Parathyroid adenoma (tissue), 2 donors: Measurements from ENCODE around the gene EXOC4.

ENCODE experiments used
- H2AFZ ChIP-seq: fragments of 300-600 bp; sonication (generic); one replicate; pipeline ENCODE4 v1.7.0; 2017; ENCODE audit warnings: antibody characterized with exemption, mild to moderate bottlenecking
- H3K27ac ChIP-seq: fragments of 300-600 bp; sonication (generic); one replicate; pipeline ENCODE4 v1.7.0; 2017
- H3K27me3 ChIP-seq: fragments of 300-600 bp; sonication (generic); one replicate; pipeline ENCODE4 v1.7.0; 2017; ENCODE audit warnings: low read length; ENCODE audit not compliant: control insufficient read depth, insufficient read depth
- H3K36me3 ChIP-seq: fragments of 300-600 bp; sonication (generic); one replicate; pipeline ENCODE4 v1.7.0; 2017; ENCODE audit warnings: low read length; ENCODE audit not compliant: control insufficient read depth, insufficient read depth
- H3K4me1 ChIP-seq: fragments of 300-600 bp; sonication (generic); one replicate; pipeline ENCODE4 v1.7.0; 2017; ENCODE audit warnings: control low read depth
- H3K4me2 ChIP-seq: fragments of 300-600 bp; sonication (generic); one replicate; pipeline ENCODE4 v1.7.0; 2017; ENCODE audit warnings: low read length
- H3K4me3 ChIP-seq: fragments of 300-600 bp; sonication (generic); one replicate; pipeline ENCODE4 v1.7.0; 2017; ENCODE audit warnings: low read depth, low read length
- H3K79me2 ChIP-seq: fragments of 300-600 bp; sonication (generic); one replicate; pipeline ENCODE4 v1.7.0; 2017; ENCODE audit warnings: control low read depth
- H3K9ac ChIP-seq: fragments of 300-600 bp; sonication (generic); one replicate; pipeline ENCODE4 v1.7.0; 2017; ENCODE audit warnings: mild to moderate bottlenecking
- H3K9me3 ChIP-seq: fragments of 300-600 bp; sonication (generic); one replicate; pipeline ENCODE4 v1.7.0; 2017; ENCODE audit warnings: low read length; ENCODE audit not compliant: control insufficient read depth
- TF ChIP-seq, protein P1 (sequence below): fragments of 300-600 bp; sonication (generic); IDR thresholded peaks from one replicate; pipeline ENCODE4 v1.7.0; 2017; ENCODE audit warnings: antibody characterized with exemption, mild to moderate bottlenecking
- donor health status: primary hyperparathyroidism.

EXOC4 gene

DNA sequence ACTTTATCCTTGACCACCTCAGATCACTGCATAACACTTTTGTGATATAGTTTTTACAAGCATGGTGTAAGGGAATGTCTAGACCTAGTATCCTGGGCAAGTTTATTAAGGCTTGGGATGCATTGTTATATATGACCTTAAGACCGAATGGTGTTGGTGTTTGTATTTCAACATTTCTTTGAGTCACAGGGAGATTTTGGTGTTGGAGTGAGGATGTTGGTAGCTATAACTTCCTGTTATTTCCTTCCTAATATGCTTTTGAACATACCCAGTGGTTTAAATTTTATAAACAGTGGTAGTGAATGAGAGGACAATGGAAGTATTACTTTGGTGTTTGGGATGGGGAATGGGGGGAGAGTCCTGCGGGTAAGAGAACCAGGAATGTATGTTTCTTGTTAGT lies 2.6 kb downstream of the EXOC4 start:
- H3K9ac ChIP-seq, result no peak overlapping the region
- no peaks in the 10 kb centered on the region for H3K4me1 ChIP-seq
- no peak overlapping the region for H2AFZ ChIP-seq
- H3K27me3 ChIP-seq, result no peaks in the 10 kb centered on the region
- H3K27ac ChIP-seq, result no peak overlapping the region
- no peak overlapping the region for H3K4me3 ChIP-seq
- H3K9me3 ChIP-seq, result no peaks in the 10 kb centered on the region
- no peak overlapping the region for H3K4me2 ChIP-seq
- TF ChIP-seq, protein P1, sequence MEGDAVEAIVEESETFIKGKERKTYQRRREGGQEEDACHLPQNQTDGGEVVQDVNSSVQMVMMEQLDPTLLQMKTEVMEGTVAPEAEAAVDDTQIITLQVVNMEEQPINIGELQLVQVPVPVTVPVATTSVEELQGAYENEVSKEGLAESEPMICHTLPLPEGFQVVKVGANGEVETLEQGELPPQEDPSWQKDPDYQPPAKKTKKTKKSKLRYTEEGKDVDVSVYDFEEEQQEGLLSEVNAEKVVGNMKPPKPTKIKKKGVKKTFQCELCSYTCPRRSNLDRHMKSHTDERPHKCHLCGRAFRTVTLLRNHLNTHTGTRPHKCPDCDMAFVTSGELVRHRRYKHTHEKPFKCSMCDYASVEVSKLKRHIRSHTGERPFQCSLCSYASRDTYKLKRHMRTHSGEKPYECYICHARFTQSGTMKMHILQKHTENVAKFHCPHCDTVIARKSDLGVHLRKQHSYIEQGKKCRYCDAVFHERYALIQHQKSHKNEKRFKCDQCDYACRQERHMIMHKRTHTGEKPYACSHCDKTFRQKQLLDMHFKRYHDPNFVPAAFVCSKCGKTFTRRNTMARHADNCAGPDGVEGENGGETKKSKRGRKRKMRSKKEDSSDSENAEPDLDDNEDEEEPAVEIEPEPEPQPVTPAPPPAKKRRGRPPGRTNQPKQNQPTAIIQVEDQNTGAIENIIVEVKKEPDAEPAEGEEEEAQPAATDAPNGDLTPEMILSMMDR, result no peak
- peaks cover 41% of the 10 kb centered on the region for H3K79me2 ChIP-seq
- H3K36me3 ChIP-seq, result no peaks in the 10 kb centered on the region

- H3K4me3 ChIP-seq, result no peak overlapping the region
- peaks cover 47% of the 10 kb centered on the region for H3K79me2 ChIP-seq
- no peak overlapping the region for H3K9ac ChIP-seq
- no peaks in the 10 kb centered on the region for H3K9me3 ChIP-seq
- no peaks in the 10 kb centered on the region for H3K36me3 ChIP-seq
- no peak overlapping the region for H3K27ac ChIP-seq
- no peaks in the 10 kb centered on the region for H3K27me3 ChIP-seq
- no peak overlapping the region for H2AFZ ChIP-seq
- no peaks in the 10 kb centered on the region for H3K4me1 ChIP-seq
- H3K4me2 ChIP-seq, result no peak overlapping the region
- TF ChIP-seq, protein P1, result no peak
Measured at GRCh38 chr7:133258174-133258573, 5.3 kb downstream of the EXOC4 start.

DNA sequence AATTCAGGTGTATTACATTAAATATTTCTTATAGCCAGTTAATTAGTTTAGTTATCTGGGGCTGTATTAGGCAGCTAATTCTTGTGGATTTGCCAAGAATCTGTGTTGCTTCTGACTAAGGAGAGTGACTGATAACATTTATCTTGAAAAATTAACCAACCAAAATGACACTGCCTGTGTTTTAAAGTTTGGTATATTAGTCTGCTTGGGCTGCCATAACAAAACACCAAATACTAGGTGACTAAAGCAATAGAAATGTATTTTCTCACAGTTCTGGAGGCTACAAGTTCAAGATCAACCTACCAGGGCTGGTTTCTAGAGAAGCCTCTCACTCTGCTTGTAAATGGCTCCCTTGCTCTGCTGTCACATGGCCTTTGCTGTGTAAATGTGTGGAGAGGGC lies 12.9 kb downstream of the EXOC4 start:
- H3K27ac ChIP-seq, result no peak overlapping the region

DNA sequence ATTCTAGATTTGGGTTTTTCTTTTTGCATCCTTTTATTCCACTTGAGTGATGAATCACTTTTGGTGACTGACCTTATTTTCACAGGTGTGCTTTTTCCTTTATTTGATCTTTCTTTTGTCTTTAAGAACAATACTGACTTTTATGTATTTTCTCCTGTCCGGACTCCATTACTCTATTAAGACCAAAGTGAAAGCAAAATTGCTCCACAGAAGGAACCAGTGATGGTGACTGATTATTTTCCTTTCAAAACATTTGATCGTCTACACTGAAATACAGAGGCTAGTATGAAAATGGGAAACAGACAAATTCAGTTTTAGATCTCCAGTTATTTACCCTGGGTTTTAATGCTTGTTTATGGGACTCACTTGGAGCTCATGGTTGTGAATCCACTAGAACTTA lies 15.5 kb downstream of the EXOC4 start:
- TF ChIP-seq, protein P1, result no peak
- H3K36me3 ChIP-seq, result no peaks in the 10 kb centered on the region
- H3K4me1 ChIP-seq, result no peaks in the 10 kb centered on the region
- H3K79me2 ChIP-seq, result peaks cover 9% of the 10 kb centered on the region
- no peak overlapping the region for H3K9ac ChIP-seq
- H3K4me2 ChIP-seq, result no peak overlapping the region
- H2AFZ ChIP-seq, result no peak overlapping the region
- no peaks in the 10 kb centered on the region for H3K9me3 ChIP-seq
- H3K27me3 ChIP-seq, result no peaks in the 10 kb centered on the region
- no peak overlapping the region for H3K4me3 ChIP-seq
- no peak overlapping the region for H3K27ac ChIP-seq

More for the DNA sequence above, 12.9 kb downstream of the EXOC4 start:
- Histone ChIP-seq H3K27me3 (no peaks in the 10 kb centered on the region), H3K36me3 (no peaks in the 10 kb centered on the region), H3K79me2 (peaks cover 17% of the 10 kb centered on the region), H3K4me2 (no peak overlapping the region), H2AFZ (no peak overlapping the region), H3K4me3 (no peak overlapping the region), H3K9ac (no peak overlapping the region), H3K4me1 (no peaks in the 10 kb centered on the region), H3K9me3 (no peaks in the 10 kb centered on the region)
- TF ChIP-seq, protein P1, result no peak

DNA sequence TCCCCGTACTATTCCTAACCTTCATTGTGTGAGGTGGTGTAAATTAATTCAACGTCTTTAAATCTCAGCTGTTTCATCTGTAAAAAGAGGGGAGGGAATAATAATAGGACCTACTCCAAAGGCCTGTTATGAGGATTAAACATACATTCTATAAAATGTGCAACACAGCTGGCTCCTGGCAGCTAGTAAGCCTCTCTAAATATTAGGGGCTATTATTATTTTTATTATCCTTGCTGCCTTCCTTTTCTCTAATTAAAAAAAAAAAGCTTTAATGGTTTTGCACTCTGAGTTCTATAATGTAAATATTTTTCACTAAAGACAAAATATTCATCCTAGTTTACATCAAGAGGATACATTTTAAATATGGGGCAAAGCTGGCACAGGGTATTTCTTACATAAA lies 19.5 kb downstream of the EXOC4 start:
- Histone ChIP-seq H3K9me3 (no peaks in the 10 kb centered on the region), H3K9ac (no peak overlapping the region), H3K27me3 (no peaks in the 10 kb centered on the region), H3K4me3 (no peak overlapping the region), H3K36me3 (no peaks in the 10 kb centered on the region), H3K4me2 (no peak overlapping the region), H3K4me1 (peaks cover 3% of the 10 kb centered on the region), H3K79me2 (peaks cover 5% of the 10 kb centered on the region), H2AFZ (no peak overlapping the region), H3K27ac (no peak overlapping the region)
- TF ChIP-seq, protein P1, result no peak
